Heart right ventricle (tissue), 16 donors: ENCODE results near the gene GRIN3A. TPM values are rescaled to one million over a fixed set of nuclear protein-coding genes. Genes with fewer than 3 reads are reported as not detected.

Experiments
- ATAC-seq, 8 donors: fragments of 200-7000 bp; cut with Tn5 transposase; one replicate each; pipeline ENCODE4 v1.9.1; 2020; ENCODE audit warnings: mild to moderate bottlenecking in 8 of 8, moderate library complexity in 8 of 8, moderate number of reproducible peaks in 1 of 8
- DNase-seq, 2 donors: peaks; one replicate each; pipeline ENCODE4 v3.0.0-alpha.2; 2020
- H3K27ac ChIP-seq, 10 donors: fragments of 200-600 bp; sonication (generic) in 2 of 10; one replicate each; pipeline versions ENCODE4 v1.5.0 to v1.8.0; 2020 to 2022; ENCODE audit warnings: mild to moderate bottlenecking in 3 of 10
- H3K27me3 ChIP-seq, 7 donors: fragments of 200-600 bp; one replicate each; pipeline ENCODE4 v1.8.0; 2021 to 2022; ENCODE audit warnings: mild to moderate bottlenecking in 2 of 7
- H3K36me3 ChIP-seq, 9 donors: fragments of 200-600 bp; sonication (generic) in 1 of 9; one replicate each; pipeline versions ENCODE4 v1.5.0 to v1.8.0; 2020 to 2022; ENCODE audit warnings: mild to moderate bottlenecking in 2 of 9
- H3K4me1 ChIP-seq, 9 donors: fragments of 200-600 bp; sonication (generic) in 1 of 9; one replicate each; pipeline versions ENCODE4 v1.5.0 to v1.8.0; 2020 to 2022; ENCODE audit warnings: mild to moderate bottlenecking in 4 of 9
- H3K4me3 ChIP-seq, 10 donors: fragments of 200-600 bp; sonication (generic) in 2 of 10; one replicate each; pipeline versions ENCODE4 v1.5.0 to v1.8.0; 2020 to 2022; ENCODE audit warnings: mild to moderate bottlenecking in 7 of 10, moderate library complexity in 2 of 10
- H3K9me3 ChIP-seq, 11 donors: fragments of 200-600 bp in 10 of 11; sonication (generic) in 2 of 11; one replicate each; pipeline versions ENCODE4 v1.5.0 to v1.8.0; 2013 to 2022; ENCODE audit warnings: mild to moderate bottlenecking in 2 of 11, control low read depth in 1 of 11, moderate library complexity in 1 of 11
- WGBS, 2 donors: extraction: QIAGEN DNeasy Blood & Tissue Kit; methylation state at CpG; one replicate each; pipeline ENCODE4 v1.1.7; 2013; ENCODE audit warnings: inconsistent platforms in 1 of 2; 5-methylcytosine and 5-hydroxymethylcytosine counted together
- intact Hi-C, 10 donors: fragments of 100-400 bp; cut with DNase I; formaldehyde crosslinking; loops; one replicate each; pipeline versions ENCODE4 v1.11.1 to v1.14.2; 2022
- polyA plus RNA-seq, 2 donors: library from polyadenylated mRNA; stranded (reverse); fragments of 200-250 nt; gene quantifications; one replicate each; pipeline ENCODE4 v1.2.3, GENCODE V29; 2013
- total RNA-seq, 10 donors: library from RNA; stranded (reverse); fragmentation: NEBNext Ultra II Directional in 3 of 10; extraction: Animal tissue kit (Norgen Biotek cat#: 25700) in 3 of 10; gene quantifications; one replicate each; pipeline versions ENCODE4 v1.2.1 to v1.2.4, GENCODE V29; 2021 to 2023
- TF ChIP-seq, protein P1 (sequence below), 9 donors: fragments of 200-600 bp; sonication (generic) in 2 of 9; IDR thresholded peaks; one replicate each; pipeline versions ENCODE4 v1.5.0 to v1.8.0; 2021 to 2022; ENCODE audit warnings: antibody characterized with exemption in 9 of 9, mild to moderate bottlenecking in 5 of 9, moderate library complexity in 1 of 9
- donor health status: Arrhythmogenic right ventricular cardiomyopathy.
- donor health status: ischemic (EF 13 %, LVEDD 7.1; RV severe dilation, severe dysfunction).
- donor health status: healthy with polysubstance abuse.
- donor health status: DM: no; HTN: yes; CAD: no.
- donor health status: DM: no; HTN: no; CAD: no.
- donor health status: ischemic (EF 25% LVEDD 6.9; RV normal size, moderate dysfunction).
- donor health status: ischemic (EF 25% LVEDD 5.7; RV mildly dilated, moderate dysfunction).
- donor health status: healthy.
- donor health status: DM: yes; HTN: yes; CAD: no.
- donor health status: Ischemic cardiomyopathy.
- donor health status: ischemic (EF 35%, LVEDD 5.7; RV mildly dilated, moderate dysfunction).
- donor health status: nonischemic (EF 11% LVEDD 7.7; RV severe dilation, severe dysfunction).
- donor health status: DM: yes; HTN: yes; CAD: no.
- donor health status: PGD.
- donor health status: ischemic (EF 29% LVEDD 5.4; RV normal size, mild dysfunction).
- donor health status: nonischemic (EF 23%, LVEDD 6.1; RV moderate dilation, normal function).

The GRIN3A gene
- total and polyA plus RNA-seq, 12 donors = 0.06 to 1.4 (median 0.33) TPM

DNA sequence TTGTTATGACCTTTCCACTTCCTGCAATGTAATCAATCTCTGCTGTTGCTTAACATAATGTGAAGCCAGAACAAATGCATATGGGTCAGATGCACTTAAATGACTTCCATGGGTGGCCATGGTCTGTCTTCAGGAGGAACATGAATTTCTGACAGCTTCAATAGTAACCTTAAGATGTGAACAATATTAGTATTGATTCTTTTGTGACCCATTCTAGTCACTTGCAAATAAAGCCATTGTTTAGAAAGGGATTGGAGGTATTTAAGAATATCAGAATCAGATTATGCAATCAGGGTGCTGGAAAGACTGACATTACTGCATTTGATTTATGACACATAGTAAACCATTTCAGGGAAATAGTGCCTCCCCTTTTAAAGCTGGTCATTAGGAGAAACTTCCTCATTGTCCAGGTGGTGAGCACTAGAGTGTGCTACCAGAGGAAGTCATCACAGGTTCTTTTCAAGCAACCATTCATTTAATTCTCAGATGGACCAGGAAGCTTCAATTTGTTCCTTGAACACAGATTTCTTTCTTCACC lies 32.1 kb downstream of the GRIN3A start:
- Histone ChIP-seq H3K9me3 (no peaks in the 10 kb centered on the region), H3K27ac (no peak overlapping the region), H3K36me3 (no peaks in the 10 kb centered on the region), H3K4me3 (no peak overlapping the region), H3K27me3 (peaks cover 0 to 24% (median 12%) of the 10 kb centered on the region in 7 donors), H3K4me1 (peaks cover 0 to 9% (median 0%) of the 10 kb centered on the region in 9 donors)
- TF ChIP-seq, protein P1, sequence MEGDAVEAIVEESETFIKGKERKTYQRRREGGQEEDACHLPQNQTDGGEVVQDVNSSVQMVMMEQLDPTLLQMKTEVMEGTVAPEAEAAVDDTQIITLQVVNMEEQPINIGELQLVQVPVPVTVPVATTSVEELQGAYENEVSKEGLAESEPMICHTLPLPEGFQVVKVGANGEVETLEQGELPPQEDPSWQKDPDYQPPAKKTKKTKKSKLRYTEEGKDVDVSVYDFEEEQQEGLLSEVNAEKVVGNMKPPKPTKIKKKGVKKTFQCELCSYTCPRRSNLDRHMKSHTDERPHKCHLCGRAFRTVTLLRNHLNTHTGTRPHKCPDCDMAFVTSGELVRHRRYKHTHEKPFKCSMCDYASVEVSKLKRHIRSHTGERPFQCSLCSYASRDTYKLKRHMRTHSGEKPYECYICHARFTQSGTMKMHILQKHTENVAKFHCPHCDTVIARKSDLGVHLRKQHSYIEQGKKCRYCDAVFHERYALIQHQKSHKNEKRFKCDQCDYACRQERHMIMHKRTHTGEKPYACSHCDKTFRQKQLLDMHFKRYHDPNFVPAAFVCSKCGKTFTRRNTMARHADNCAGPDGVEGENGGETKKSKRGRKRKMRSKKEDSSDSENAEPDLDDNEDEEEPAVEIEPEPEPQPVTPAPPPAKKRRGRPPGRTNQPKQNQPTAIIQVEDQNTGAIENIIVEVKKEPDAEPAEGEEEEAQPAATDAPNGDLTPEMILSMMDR (IDR thresholded peaks at IDR 0.05) = no peak
- ATAC-seq = no peak
- intact Hi-C loops = no loop called here
- no peak for DNase-seq

DNA sequence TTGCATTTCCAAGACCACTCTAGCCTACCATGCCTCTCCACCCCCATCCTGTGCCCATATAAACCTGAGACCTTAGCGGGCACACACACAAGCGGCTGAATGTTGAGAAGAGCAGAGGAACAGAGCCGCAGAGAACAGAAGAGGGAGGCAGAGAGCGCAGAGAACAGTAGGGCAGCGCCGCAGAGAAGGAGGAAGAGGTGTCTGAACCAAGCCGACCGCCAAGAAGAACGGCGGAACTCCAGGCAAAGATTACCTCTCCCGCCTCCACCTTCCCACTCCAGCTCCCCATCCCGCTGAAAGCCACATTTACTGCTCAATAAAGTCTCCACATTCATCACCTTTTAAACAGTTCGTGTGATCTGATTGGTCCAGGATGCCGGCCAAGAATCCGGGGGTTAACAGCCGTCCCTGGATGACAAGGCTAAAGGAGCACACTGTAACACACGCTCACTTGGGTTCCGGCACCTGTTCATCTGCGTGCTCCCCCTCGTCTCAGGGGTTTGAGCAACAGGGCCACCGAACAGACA lies 33.2 kb downstream of the GRIN3A start:
- intact Hi-C loops = no loop called here
- ATAC-seq (peak in 7 of 8 donors; percentile 59 to 93 (median 73)), DNase-seq (peak in 1 of 2 donors; percentile 17)
- TF ChIP-seq, protein P1 (IDR thresholded peaks at IDR 0.05) = peak in 5 of 9 donors; percentile 16 to 46 (median 31)
- peak overlapping the region in 7 of 10 donors; percentile 23 to 40 (median 37) for H3K4me3 ChIP-seq
- no peak overlapping the region for H3K27ac ChIP-seq
- H3K9me3 ChIP-seq = no peaks in the 10 kb centered on the region
- WGBS, 2 donors = 15 to 16% methylated on average over 21 of the region's 21 CpGs
- H3K27me3 ChIP-seq = peaks cover 0 to 21% (median 9%) of the 10 kb centered on the region in 7 donors
- H3K4me1 ChIP-seq = peaks cover 0 to 9% (median 0%) of the 10 kb centered on the region in 9 donors
- no peaks in the 10 kb centered on the region for H3K36me3 ChIP-seq

DNA sequence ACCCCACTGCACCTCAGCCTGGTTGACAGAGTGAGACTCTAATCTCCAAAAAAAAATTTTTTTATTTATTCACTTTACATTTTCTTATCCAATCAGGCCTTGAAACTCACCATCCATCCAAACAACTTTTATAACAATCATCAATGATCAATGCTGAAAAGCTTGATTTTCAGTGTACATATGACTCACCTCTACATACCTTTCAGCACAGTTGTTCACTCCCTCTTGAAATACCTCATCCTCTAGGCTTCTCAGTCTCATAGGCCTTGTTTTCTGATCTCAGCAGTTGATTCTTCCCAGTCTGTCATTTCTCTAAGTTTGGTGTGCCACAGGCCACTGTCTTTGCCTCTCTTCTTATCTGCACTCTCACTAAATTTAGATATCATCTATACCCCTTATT lies 36.2 kb downstream of the GRIN3A start:
- Histone ChIP-seq H3K4me1 (peaks cover 0 to 9% (median 0%) of the 10 kb centered on the region in 9 donors), H3K36me3 (no peaks in the 10 kb centered on the region), H3K27me3 (peaks cover 0 to 21% (median 7%) of the 10 kb centered on the region in 7 donors), H3K4me3 (no peak overlapping the region), H3K27ac (no peak overlapping the region), H3K9me3 (peaks cover 0 to 9% (median 0%) of the 10 kb centered on the region in 11 donors)
- ATAC-seq (no peak), DNase-seq (no peak)
- TF ChIP-seq, protein P1 (IDR thresholded peaks at IDR 0.05) = no peak
- intact Hi-C loops = no loop called here

DNA sequence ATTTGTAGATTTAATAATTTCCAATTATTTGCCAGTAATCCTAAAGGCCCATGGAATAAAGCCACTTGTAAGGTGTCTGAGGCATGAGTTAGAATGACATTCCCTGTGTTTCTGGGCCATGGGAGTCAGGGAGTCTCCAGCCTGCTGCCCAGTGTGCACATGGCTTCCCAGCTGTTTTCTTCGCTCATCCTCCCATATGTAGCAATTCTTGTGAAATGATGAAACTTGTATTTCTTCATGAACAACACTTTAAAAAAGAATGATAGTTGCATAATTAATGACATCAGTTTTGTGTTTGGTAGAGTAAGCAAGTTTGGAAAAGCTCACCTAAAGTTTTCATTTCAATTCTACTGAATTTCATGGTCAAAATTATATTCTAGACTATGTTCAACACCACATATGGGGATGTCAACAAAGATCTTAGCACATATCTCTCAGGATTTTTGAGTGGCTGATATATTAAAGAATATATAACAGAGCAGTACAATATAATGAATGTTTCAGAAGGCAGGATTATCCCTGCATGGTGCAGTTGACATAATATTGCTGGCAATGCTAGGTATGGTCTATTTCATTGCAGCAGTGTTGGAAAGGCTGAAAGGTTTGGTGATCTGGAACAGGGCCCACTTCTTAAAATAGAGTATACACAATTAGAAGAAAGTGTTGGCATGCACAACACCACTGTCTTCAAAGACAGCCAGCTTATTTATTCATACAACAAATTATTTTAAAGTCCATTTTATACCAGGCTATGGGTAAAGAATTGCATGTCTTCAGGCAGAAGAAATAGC lies 44.7 kb downstream of the GRIN3A start:
- peaks cover 0 to 16% (median 0%) of the 10 kb centered on the region in 9 donors for H3K4me1 ChIP-seq
- H3K36me3 ChIP-seq = no peaks in the 10 kb centered on the region
- intact Hi-C loops = no loop called here
- H3K27ac ChIP-seq = peak overlapping the region in 1 of 10 donors; percentile 8
- no peaks in the 10 kb centered on the region for H3K9me3 ChIP-seq
- DNase-seq (peak in 1 of 2 donors; percentile 7), ATAC-seq (peak; percentile 74 to 95 (median 82))
- TF ChIP-seq, protein P1 (IDR thresholded peaks at IDR 0.05) = no peak
- no peaks in the 10 kb centered on the region for H3K27me3 ChIP-seq
- H3K4me3 ChIP-seq = no peak overlapping the region
- 49 to 88% methylated on average over 1 of the region's 1 CpG for WGBS, 2 donors
